Endodermal cell (in vitro differentiated cells): ENCODE data around the gene SCGN. TPM values are rescaled to one million over a fixed set of nuclear protein-coding genes. Genes with fewer than 3 reads are reported as not detected.

Experiments used
- DNase-seq: peaks from one replicate; pipeline ENCODE4 v3.0.0-alpha.2; 2017
- H3K27ac ChIP-seq: 2 replicates; pipeline ENCODE4 v1.5.1; 2013; ENCODE audit warnings: mild to moderate bottlenecking, low read depth, low read length, moderate library complexity
- H3K27me3 ChIP-seq: 2 replicates; pipeline ENCODE4 v1.6.1; 2013; ENCODE audit warnings: mild to moderate bottlenecking, low read length, moderate library complexity; ENCODE audit not compliant: insufficient read depth, control insufficient read depth, poor library complexity, severe bottlenecking
- H3K36me3 ChIP-seq: 2 replicates; pipeline ENCODE4 v1.7.0; 2013; ENCODE audit warnings: mild to moderate bottlenecking, low read length, moderate library complexity; ENCODE audit not compliant: control insufficient read depth, insufficient read depth
- H3K4me1 ChIP-seq: one replicate; pipeline ENCODE4 v1.7.0; 2013; ENCODE audit warnings: low read length; ENCODE audit not compliant: control insufficient read depth, insufficient read depth
- H3K4me3 ChIP-seq: 2 replicates; pipeline ENCODE4 v1.5.1; 2013; ENCODE audit warnings: mild to moderate bottlenecking, low read length, moderate library complexity
- H3K9ac ChIP-seq: 2 replicates; pipeline ENCODE4 v1.6.1; 2013; ENCODE audit warnings: mild to moderate bottlenecking, low read length, moderate library complexity; ENCODE audit not compliant: poor library complexity, severe bottlenecking; ENCODE audit errors: extremely low read depth
- H3K9me3 ChIP-seq: 2 replicates; pipeline ENCODE4 v1.6.1; 2013; ENCODE audit warnings: mild to moderate bottlenecking, low read length, moderate library complexity; ENCODE audit not compliant: control insufficient read depth
- H3K27ac Mint-ChIP-seq: 2 replicates; pipeline ENCODE4 v1.8.0; 2020; ENCODE audit warnings: mixed read lengths
- H3K27me3 Mint-ChIP-seq: 2 replicates; pipeline ENCODE4 v1.8.0; 2021; ENCODE audit warnings: mild to moderate bottlenecking, mixed read lengths; ENCODE audit not compliant: insufficient read depth
- H3K36me3 Mint-ChIP-seq: 2 replicates; pipeline ENCODE4 v1.8.0; 2020; ENCODE audit warnings: low read depth, mixed read lengths
- H3K4me1 Mint-ChIP-seq: 2 replicates; pipeline ENCODE4 v1.8.0; 2020; ENCODE audit warnings: mixed read lengths
- H3K4me3 Mint-ChIP-seq: 2 replicates; pipeline ENCODE4 v1.8.0; 2020; ENCODE audit warnings: mild to moderate bottlenecking, moderate library complexity, mixed read lengths
- H3K9me3 Mint-ChIP-seq: 2 replicates; pipeline ENCODE4 v1.8.0; 2020; ENCODE audit warnings: mild to moderate bottlenecking, mixed read lengths
- CTCF ChIP-seq: fragments of 200-600 bp; sonication (generic); conservative IDR thresholded peaks from 2 replicates; pipeline ENCODE4 v1.5.0; 2021; ENCODE audit warnings: antibody characterized with exemption, mild to moderate bottlenecking
- WGBS, 2 experiments: methylation state at CpG; one replicate each; pipeline versions ENCODE4 v1.1.5 to v1.1.7; 2013; ENCODE audit warnings: missing lambda C conversion rate in 2 of 2, mixed read lengths in 1 of 2; ENCODE audit not compliant: insufficient coverage in 1 of 2, insufficient read length in 1 of 2; 5-methylcytosine and 5-hydroxymethylcytosine counted together
- total RNA-seq, 2 donors: library from RNA; stranded (reverse); fragmentation: NEBNext Ultra II Directional in 1 of 2; extraction: Animal tissue kit (Norgen Biotek cat#: 25700) in 1 of 2; gene quantifications; 2 replicates in 1 of 2; 3 replicates in 1 of 2; pipeline ENCODE4 v1.2.1, GENCODE V29; 2021

SCGN gene
- total RNA-seq, 2 donors from 2014 or later: not detected

GRCh38 chr6:25686856-25687255 is 34.8 kb downstream of the SCGN start:
- H3K36me3 ChIP-seq: no peaks in the 10 kb centered on the region
- Mint-ChIP-seq H3K4me1 (peaks cover 2% of the 10 kb centered on the region), H3K9me3 (no peaks in the 10 kb centered on the region), H3K27ac (no peak overlapping the region), H3K4me3 (no peak overlapping the region), H3K36me3 (no peaks in the 10 kb centered on the region), H3K27me3 (peaks cover 34% of the 10 kb centered on the region)
- no peaks in the 10 kb centered on the region for H3K9me3 ChIP-seq
- peaks cover 25% of the 10 kb centered on the region for H3K27me3 ChIP-seq
- H3K27ac ChIP-seq: no peak overlapping the region
- no peaks in the 10 kb centered on the region for H3K4me1 ChIP-seq
- no peak overlapping the region for H3K9ac ChIP-seq
- no peak overlapping the region for H3K4me3 ChIP-seq
- no peak for DNase-seq
- TF ChIP-seq CTCF: no peak

- Mint-ChIP-seq H3K4me1 (no peaks in the 10 kb centered on the region), H3K9me3 (no peaks in the 10 kb centered on the region)
- WGBS, 2 experiments: 84 to 100% methylated on average over 1 of the region's 1 CpG
These were observed 38.0 kb downstream of the SCGN start for GRCh38 chr6:25689966-25690365.

GRCh38 chr6:25691894-25692293 is 39.9 kb downstream of the SCGN start:
- no peaks in the 10 kb centered on the region for H3K36me3 Mint-ChIP-seq
- no peak overlapping the region for H3K27ac ChIP-seq
- no peak overlapping the region for H3K4me3 Mint-ChIP-seq
- H3K9me3 Mint-ChIP-seq: no peaks in the 10 kb centered on the region
- no peaks in the 10 kb centered on the region for H3K9me3 ChIP-seq
- DNase-seq: no peak
- no peaks in the 10 kb centered on the region for H3K27me3 Mint-ChIP-seq
- no peak for TF ChIP-seq CTCF
- no peaks in the 10 kb centered on the region for H3K4me1 ChIP-seq
- 62% methylated on average over 2 of the region's 3 CpGs; no CpG with 5 or more reads in 1 of the 2 experiments for WGBS, 2 experiments
- no peaks in the 10 kb centered on the region for H3K36me3 ChIP-seq
- H3K27ac Mint-ChIP-seq: no peak overlapping the region
- no peak overlapping the region for H3K9ac ChIP-seq
- no peaks in the 10 kb centered on the region for H3K4me1 Mint-ChIP-seq
- H3K4me3 ChIP-seq: no peak overlapping the region
- H3K27me3 ChIP-seq: no peaks in the 10 kb centered on the region

More at GRCh38 chr6:25689966-25690365, 38.0 kb downstream of the SCGN start:
- Histone ChIP-seq H3K36me3 (no peaks in the 10 kb centered on the region), H3K9me3 (no peaks in the 10 kb centered on the region), H3K4me1 (no peaks in the 10 kb centered on the region), H3K4me3 (no peak overlapping the region), H3K27me3 (peaks cover 3% of the 10 kb centered on the region), H3K27ac (no peak overlapping the region), H3K9ac (no peak overlapping the region)
- no peak for DNase-seq
- peaks cover 9% of the 10 kb centered on the region for H3K27me3 Mint-ChIP-seq
- no peak overlapping the region for H3K27ac Mint-ChIP-seq
- H3K4me3 Mint-ChIP-seq: no peak overlapping the region
- no peaks in the 10 kb centered on the region for H3K36me3 Mint-ChIP-seq
- TF ChIP-seq CTCF: no peak
